Measurements from ENCODE around the gene TTC34.
"Not testable (repeated sequence)": the region's sequence is repeated elsewhere in the genome, so short reads cannot be mapped to it uniquely, and the experiment has no call there.

Gene TTC34

GRCh38 chr1:2655598-2656434 lies 145.7 kb downstream of the TTC34 start:
- not testable (repeated sequence) for DNase-seq

- DNase-seq, result not testable (repeated sequence)
These were observed 147.0 kb downstream of the TTC34 start for GRCh38 chr1:2654443-2654948.

GRCh38 chr1:2653741-2654442 lies 147.6 kb downstream of the TTC34 start:
- peak in 2 of 4 experiments; percentile 40 to 53 for DNase-seq

- DNase-seq, result not testable (repeated sequence)
These were observed 148.4 kb downstream of the TTC34 start for GRCh38 chr1:2652926-2653571.

- DNase-seq, result not testable (repeated sequence)
These were observed 149.2 kb downstream of the TTC34 start for GRCh38 chr1:2652152-2652925.

DNA sequence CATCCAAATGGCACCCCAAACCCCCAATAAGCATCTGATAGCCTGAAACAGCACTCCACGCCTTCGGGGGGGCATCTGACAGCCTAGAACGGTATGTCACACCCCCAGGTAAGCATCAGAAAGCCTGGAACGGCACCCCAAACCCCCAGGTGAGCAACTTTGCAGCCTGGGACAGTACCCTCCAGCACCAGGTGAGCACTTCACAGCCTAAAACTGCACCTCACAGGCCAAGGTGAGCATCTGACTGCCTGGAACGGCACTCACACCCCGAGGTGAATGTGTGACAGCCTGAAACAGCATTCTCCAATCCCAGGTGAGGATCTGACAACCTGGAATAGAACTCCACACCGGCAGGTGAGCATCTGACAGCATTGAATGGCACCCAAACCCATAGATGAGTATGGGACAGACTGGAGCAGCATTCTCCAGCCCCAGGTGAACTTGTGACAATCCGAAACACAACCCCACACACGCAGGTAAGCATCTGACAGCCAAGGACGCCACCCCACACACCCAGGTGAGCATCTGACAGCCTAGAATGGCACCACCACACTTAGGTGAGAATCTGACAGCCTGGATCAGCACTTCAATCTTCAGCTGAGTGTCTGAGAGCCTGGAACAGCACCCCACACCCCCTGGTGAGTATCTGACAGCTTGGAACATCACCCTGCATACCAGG lies 150.4 kb downstream of the TTC34 start:
- no peak for DNase-seq

GRCh38 chr1:2646837-2647236 lies 154.7 kb downstream of the TTC34 start:
- no peak for DNase-seq

- DNase-seq, result no peak
These were observed 155.7 kb downstream of the TTC34 start for GRCh38 chr1:2645776-2646175.

DNA sequence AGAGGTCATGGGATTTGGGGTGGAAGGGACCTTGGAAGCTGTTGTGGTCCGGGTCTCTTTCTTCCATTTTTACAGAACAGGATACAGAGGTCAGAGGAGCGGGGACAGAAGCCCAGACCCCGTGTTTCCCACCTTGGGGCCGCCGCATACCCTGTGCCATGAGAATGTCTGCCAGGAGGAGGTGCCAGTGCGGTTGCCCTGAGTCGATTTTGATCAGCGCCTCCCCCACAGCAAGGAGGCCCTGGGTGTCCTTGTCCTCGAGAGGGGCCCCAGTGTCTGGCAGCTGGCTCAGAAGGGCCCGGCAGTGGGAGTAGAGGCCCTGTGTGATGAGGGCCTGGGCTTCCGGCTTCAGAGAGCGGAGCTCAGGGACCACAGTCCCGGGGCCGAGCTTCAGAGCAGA lies 156.3 kb downstream of the TTC34 start:
- DNase-seq, result no peak

GRCh38 chr1:2644591-2645101 lies 156.8 kb downstream of the TTC34 start:
- no peak for DNase-seq

- no peak for DNase-seq
These were observed 157.3 kb downstream of the TTC34 start for GRCh38 chr1:2644171-2644570.

GRCh38 chr1:2643414-2644077 lies 157.9 kb downstream of the TTC34 start:
- DNase-seq, result no peak

GRCh38 chr1:2642560-2643413 lies 158.7 kb downstream of the TTC34 start:
- DNase-seq, result peak; percentile 84 to 92 (median 87)

- no peak for DNase-seq
These were observed 159.3 kb downstream of the TTC34 start for GRCh38 chr1:2642131-2642559.

DNA sequence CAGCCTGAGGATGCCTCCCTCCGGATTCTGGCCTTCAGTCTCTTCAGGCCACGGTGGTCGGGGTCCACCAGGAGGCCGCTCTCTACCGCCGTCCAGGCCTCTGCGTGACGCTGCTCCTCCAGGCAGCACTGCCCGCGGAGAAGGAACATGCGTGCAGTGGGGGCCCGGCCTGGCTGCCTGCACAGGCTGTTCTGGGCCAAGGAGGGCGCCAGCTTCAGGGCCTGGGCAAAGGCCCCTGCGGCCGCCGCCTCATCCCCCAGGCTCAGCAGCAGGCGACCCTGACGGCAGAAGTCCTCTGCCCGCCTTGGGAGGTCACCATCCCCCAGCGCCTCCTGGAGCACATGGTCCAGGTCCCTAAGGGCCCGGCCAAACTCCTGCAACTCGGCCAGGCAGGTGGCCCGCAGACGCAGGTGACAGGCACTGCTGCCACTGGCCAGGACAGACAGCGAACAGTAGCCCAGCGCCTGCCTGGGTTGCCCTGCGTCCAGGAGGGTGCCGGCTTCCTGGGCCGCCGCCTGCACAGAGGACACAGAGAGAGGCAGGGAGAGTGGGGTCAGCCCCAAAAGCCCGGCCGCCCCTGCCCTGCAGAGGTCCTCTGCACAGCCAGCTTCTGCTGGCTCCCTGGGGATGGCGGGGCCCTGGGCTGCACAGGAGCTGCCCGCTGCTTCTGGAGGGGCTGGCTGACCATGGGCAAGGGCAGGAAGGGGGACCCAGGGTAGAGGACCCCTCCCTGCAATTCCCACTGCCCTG lies 159.9 kb downstream of the TTC34 start:
- no peak for DNase-seq

DNA sequence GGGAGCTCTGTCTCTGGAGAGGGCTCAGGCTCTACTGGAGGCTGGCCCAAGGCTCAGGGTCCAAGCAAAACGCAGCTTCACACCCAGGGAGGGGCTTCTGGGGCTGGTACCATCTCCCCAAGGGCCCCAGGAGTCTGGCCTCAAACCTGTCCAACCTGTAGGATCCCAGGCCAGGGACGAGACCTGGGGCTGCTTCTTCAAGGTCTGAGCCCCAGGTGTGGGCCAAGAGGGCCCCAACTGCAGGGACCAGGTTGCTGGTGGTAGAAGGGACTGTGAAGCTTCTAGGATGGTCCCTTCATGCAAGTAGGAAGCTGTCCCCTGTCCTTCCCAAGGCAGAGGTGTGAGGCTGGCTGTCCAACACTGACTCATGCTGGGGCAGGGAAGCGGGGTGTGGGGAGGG lies 160.9 kb downstream of the TTC34 start:
- DNase-seq, result no peak

DNA sequence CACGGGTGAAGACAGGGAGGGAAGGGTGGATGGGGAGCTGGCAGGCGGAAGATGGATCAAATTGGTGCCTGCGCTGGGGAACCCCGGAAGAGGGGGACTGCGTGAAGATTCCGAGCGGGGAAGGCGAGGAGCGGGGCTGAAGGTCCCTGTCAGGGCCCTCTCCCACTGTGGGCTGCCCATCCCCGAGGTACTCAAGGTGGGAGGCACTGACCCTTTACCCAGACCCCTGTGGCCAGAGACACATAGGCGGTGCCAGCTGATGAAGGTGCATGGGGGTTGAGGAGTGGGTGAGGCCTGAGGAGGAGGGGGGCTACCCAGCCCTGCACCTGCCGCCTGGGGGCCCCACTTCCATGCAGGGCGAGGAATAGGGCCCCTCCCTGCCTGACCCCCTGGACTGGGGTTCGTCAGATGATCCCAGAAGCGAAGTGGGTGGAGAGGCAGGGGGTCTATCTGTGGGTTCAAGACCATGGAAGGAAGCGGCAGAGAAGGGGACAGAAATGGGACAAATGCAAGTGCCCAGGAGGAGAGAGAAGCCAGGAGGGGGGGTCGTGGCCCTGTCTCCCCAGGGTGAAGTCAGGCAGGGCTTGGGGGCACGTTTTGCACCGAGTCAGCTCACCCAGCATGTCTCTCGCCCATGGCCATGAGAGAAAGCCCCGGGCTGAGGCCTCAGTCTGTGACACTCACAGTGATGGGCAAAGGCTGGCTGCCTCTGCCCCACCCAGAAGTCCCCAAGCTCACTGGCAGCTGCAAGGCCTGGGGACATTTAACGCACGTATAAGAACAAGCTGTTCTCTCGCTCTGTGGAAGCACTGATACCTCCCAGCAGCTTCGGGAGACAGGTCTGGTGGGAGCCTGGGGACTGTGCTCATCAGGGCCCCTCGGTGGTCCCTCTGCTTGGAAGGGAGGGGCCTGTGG lies 161.6 kb downstream of the TTC34 start:
- DNase-seq, result no peak

DNA sequence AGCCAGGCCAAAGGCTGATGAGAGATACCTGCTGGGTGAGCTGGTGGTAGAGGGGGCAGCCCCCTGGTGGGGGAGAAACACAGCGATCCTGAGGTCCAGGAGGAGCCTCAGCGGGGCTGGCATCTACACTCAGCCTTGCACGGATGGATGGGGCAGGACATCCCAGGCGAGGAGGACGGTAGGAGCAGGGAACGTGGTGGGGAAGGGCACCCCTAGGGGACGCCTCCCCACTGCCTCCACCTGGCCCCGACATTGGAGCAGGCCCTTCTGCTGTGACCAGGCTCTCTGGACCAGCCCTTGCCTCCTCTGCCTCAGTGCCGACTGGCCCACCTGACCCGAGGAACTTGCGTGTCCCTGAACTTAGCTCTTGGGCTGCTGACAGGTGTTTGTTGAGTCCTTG lies 162.3 kb downstream of the TTC34 start:
- DNase-seq, result no peak

Measured in activated CD4-positive, CD25-positive, alpha-beta regulatory T cell (primary cell).